Activated CD8-positive, alpha-beta memory T cell treated with anti-CD3 and anti-CD28 coated beads for 1 hour (primary cell): ENCODE results near the gene NTM.
"Not testable (repeated sequence)": the region's sequence is repeated elsewhere in the genome, so short reads cannot be mapped to it uniquely, and the experiment has no call there.

Experiments used
- DNase-seq, 2 donors: peaks; one replicate each; pipeline ENCODE4 v3.0.0-alpha.2; 2020; ENCODE audit warnings: low read depth in 1 of 2; ENCODE audit errors: extremely low read depth in 1 of 2

NTM gene

DNA sequence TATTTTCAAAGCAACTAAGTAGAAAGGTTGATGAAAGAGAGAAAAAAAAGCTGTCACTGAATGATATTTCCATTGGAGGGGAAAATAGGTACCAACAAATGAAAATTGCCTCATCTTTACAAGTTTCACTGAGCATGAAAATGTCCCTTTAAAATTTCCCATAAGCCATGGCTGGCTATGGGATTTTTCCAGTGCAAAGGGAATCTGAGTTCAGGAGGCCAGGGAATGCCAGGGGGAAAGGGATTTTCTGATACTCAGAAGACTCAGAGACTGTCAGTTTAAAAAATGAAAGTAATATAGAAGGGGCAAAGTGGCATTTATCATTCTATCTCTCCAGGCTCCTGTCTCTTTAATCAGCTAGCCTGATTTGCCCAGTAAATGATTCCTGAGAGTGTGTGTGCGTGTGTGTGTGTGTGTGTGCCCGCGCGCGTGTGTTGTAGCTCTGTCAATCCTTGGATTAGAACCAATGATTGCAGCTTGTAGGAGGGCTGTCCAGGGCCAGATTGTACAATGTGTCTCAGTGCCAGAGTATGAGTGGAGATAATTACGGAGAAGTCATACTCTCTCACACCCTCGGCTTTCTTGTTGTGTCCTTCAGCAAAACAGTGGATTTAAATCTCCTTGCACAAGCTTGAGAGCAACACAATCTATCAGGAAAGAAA, at the start of gene NTM:
Gene NTM, plus strand, starts transcription at position 526 of the 662 bp plus-strand sequence.
- no peak for DNase-seq

DNA sequence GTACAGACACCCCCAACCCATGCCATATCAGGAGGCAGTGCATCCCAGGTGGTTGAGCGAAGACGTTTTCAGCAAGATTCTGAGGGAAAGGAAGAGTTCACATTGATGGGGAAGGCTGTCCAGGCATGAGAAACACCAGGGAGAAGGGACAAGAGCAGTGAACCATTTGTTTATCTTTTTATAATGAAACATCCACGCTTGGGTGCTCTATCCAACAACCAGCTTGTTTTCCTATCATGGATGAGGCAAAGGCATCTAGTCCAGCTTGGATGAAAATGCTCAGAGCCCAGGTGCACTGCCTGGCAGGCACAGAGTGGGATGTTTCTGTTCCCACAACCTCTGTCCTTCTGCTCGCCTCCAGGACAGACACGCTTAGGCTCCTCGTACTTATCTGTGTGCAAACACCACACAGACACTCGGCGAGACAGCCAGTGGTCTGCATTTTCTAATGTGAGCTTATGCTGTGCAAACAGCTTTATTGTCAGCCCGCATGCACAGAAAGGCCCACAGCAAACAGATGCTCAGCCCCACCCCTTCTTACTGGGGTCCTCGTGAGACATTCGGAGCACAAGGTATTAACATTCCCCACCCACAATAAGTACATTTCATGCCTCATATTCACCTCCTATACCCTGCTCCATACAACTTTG, 45.4 kb upstream of the NTM start:
- no peak for DNase-seq

DNA sequence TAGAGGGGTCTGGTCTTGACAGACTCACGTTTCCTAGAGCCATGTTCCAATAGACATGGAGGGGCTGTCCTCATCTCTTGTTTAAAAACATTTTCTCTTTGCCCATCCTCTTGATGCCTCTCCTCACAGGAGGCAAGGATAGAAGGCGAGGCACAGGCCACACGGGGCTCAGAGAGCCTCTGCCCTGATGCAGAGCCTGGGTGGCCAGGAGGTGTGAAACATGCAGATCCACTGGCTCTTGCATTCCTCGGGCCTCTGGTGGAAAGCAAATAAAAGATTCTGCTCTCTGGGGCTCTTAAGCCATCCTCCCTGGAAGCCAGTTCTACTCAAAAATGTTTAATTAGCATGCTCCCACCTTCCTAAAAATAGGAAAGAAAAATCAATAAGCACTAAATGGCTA, 43.6 kb upstream of the NTM start:
- DNase-seq = no peak

DNA sequence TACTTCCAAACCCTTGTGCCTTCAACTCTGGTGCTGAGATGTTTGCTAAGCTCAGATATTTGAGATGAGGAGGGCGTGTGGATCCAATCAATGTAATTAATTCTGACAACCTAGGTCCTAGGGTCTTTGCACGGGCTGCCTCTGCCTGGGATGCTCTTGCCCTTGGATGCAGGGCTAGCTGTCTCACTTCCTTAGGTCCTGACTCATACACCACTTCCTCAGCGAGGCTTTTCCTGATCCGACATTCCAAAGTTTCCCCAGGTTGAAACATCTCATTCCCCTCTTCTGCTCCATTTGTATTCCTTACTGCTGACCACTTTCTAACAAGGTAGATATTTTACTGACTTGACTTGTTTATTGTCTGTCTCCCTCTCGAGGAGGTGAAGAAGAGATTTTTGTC, 43.0 kb upstream of the NTM start:
- DNase-seq = no peak

DNA sequence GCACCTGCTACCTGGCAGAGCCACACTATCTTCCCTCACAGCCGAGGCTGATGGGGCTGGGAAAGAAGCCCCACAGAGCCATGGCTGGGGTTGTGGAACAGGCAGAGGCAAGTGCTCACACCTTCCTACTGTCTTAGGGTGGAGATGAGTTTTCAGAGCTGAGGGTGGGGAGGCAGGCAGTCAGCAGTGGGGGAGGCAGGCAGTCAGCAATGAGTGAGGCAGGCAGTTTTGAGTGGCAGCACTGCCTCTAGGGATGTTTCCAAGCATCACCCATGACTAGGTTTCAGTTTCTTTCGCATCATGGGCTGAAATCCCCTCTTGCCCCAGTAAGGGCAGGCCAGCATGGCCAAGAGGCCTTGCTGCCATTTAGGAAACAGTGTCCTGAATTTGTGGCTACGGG, 41.6 kb upstream of the NTM start:
- DNase-seq = no peak

DNA sequence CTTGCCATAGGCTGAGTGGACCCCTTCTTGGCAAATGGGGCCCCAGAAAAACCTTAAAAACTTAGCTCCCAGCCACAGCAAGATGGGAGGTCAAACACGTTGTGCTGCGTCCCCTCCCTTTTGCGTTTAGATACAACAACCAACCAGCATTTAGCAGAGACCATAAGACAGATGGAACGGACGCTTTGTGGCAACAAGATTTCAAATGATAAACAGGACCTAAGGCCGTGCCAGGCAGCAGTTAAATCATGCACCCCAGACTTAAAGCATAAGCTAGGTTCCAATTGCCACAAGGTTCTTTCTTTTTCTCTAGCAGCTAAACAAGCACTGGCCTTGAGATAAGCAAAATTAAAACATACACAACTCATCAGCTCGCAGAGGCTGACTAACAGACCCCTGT, 39.4 kb upstream of the NTM start:
- no peak for DNase-seq

DNA sequence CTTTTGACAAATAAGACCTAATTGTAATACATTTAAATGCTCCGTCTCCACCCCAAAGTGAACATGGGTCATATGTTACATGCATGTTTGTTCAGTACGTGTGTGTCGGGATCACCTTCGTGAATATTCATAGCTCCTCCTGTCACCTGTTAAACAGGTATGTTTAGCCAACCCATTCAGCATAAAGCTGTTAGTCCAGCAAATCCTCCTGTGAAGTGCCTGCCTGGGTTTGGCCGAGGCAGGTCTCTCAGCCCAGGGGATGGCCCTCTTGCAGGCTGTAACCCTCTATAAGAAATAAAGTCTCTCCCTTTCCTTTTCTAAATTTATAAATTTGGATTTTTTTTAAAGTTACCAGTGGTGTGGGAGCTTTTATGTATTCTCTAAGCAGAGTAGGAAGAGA, 38.9 kb upstream of the NTM start:
- no peak for DNase-seq

DNA sequence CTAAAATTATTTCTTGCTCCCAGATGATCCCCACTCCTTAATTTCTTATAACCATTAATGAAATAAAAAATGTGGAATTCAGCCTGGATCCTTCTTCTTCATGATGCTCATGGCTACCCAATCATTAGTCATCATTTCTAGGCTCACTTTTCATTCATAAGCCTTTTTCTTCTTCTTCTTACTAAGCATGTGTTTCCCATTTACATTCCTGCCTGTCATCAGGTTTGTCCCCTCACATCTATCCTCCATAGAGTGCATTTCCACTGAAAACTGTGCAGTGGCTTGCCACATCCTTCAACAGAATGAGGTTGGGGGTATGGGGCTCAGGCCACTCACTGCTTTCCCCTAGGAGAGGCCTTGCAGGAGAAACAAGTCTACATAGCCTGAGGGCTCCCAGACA, 35.8 kb upstream of the NTM start:
- DNase-seq = no peak

DNA sequence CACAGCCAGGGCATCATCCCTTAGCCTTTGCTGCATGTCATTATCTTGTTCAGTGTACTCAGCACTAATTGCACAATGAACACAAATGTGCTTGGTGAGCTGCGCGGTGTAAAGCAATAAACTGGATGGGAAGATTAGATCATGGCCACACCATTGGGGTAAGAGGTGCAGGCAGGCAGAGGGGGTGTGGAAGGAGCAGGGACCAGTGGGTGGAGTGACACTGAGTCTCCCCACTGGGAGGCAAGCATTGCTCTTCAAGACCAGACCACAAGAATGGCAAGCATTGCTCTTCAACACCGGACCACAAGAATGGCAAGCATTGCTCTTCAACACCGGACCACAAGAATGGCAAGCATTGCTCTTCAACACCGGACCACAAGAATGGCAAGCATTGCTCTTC, 28.5 kb upstream of the NTM start:
- DNase-seq = not testable (repeated sequence)

DNA sequence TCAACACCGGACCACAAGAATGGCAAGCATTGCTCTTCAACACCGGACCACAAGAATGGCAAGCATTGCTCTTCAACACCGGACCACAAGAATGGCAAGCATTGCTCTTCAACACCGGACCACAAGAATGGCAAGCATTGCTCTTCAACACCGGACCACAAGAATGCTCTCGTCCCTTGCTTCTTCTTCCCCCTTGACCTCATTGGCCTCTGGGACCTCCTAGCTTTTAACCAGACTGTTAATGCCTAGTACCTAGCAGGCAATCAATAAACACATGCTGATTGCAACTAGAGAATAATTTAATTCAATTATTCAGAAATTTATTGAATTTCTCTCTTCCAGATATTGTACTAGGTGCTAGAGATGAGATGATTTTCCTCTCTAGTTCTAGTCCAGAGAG, 28.0 kb upstream of the NTM start:
- DNase-seq = not testable (repeated sequence)

DNA sequence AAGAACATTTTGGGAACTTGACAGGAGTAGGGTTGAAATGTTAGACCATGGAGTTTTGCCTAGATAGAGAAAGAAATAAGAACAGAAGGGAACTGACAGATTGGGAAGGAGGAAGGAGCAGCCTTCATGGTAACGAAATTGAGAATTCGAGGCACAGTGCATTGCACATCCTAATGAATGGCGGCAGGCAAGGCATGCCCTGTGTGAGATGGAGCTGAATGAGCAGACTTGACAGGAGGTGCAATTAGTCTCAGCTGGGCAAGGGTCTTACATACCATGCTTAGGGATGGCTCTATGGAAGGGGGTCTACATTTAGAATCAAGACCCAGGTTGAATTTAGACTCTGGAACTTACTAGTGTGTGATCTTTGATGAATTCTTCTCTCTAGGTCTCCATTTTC, 25.0 kb upstream of the NTM start:
- no peak for DNase-seq

DNA sequence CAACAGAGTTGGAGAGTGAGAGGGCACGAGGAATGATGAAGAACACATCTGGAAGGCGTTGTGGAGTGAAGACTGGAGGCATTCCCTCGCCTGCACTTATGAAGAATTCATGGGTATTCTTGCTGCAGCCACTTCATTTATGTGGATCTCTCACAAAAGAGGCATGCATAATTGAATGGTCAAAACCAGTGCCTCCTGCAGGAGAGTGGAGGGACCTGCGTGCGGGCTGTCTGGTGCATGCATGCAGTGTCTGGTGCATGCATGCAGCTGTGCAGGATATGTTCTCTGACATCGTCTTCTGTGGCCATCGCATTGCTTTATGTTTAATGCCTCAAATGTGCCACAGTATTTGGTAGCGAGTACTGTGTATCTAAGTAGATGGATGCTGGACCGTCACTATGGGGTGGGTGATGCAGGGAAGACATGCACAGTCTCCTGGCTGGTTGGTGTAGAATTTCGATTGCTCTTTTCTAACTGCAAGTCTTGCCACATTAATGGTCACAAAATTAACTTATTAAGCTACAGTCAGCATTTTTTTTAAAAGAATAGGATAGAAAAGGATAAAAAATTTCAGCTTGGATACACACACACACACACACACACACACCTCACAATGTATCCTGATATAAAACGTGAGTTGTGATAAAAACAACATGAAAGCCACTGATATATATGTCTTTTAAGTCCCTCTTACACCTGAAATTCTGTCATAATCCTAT, 20.9 kb upstream of the NTM start:
- no peak for DNase-seq

DNA sequence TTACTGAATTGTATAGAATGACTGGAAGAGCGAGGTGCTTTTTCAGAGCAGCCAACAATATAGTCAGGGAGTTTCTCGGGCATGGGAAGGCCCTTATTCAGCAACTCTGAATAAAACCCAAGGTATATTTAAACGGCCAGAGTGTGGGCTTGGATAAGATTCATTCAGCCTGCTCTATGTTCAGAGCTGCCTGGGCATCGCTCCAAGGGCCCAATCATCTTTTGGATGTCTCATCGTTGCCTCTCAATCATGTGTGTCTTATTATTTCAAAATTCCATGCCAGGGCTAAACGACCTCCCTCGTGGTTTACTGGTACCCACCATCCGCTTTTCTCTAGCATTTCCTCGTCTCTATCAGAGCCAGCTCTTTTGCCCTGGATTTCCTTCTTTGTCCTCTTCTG, 19.5 kb upstream of the NTM start:
- DNase-seq = no peak

DNA sequence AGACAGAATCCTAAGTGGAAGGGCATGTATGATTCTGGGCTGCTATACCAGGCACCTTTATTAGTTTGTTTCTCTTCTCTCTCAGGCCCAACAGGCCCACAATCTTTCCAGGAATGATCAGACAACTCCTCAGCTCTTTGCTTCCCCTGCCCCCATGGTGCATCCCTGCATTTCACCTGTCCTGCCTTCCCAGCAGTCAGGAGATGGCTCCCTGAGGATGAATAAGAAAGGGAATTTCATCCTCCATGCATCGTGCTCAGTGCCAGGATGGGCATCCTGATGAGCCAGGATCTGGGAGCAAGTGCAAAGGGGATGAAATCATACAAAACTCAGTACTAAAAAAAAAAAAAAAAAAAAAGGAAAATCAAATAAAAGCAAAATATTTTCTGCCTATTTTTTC, 18.6 kb upstream of the NTM start:
- no peak for DNase-seq

DNA sequence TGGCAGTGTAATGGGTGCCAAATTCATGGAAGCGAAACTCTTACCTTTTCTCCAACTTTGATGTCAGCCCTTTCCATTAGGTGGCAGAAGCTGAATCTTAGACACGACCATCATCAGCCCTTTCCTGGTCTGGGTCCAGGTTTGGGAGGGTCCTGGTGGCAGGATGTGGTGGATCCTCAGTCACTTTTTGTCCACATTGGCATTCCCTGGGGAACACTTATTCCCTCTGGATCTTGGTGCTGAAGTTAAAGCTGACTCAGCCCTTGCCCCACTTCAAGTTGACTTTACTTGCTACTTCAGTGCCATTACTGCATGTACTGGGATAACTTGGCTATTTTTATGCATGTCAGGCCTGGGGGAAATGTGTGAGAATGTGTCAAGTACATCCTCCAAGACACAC, 16.6 kb upstream of the NTM start:
- DNase-seq = no peak

DNA sequence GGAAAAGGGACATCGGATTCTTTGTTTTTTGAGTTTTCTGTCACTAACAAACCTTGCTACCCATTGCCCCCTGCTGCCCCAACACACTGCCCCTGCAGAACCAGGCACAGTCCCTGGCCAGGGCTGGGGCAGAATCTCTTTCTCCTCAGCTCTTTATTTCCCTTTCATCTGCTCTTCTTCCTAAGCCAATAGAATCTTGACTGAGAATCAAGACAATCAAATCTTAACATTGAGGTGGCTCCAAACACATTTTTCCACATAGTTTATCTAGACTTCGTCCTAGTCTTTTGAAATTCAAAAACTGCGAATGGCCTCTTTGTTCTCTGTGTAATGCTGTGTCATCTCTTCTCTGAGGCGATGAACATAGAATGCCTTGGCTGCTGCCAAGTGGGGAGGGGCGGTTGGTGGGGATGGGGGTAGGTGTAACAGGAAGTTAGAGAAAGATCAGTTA, 16.1 kb upstream of the NTM start:
- DNase-seq = no peak

DNA sequence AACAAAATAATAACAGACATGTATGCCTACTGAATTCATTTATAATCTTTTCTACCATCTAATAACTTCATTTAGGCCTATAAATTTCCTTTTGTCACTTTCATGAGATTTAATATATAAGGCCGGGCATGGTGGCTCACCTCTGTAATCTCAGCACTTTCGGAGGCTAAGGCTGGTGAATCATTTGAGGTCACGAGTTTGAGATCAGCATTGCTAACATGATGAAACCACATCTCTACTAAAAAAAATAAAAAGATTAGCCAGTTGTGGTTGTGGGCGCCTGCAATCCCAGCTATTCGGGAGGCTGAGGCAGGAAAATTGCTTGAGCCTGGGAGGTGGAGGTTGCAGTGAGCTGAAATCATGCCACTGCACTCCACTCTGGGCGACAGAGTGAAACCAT, 14.2 kb upstream of the NTM start:
- no peak for DNase-seq

DNA sequence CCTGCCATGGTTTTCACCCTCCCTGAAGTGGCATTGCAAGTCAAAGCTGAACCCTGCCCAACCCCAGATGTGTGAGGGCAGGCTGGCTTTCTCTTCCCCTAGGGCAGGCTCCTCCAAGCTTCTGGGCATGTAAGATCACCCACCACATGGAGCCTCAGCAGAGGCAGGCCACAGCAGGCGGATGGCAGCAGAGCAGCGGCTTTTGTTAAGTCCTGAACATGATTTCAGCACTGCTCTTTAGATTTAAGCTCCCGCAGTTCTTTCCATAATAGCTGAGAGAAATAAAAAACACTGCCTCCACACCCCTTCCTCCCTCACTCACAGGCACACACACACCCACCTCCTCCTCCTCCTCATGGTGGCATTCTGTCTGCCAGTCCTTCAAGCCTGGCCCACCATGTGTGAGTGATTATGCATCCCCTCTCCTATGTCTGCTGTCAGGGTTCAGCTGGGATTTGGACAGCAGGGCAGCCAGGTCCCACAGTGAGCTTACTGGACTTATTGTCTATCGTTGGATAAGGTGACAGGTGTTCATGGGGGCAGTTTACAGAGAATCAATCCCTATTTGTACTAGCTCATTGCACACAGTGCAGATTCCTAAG, 5.0 kb upstream of the NTM start:
- no peak for DNase-seq

DNA sequence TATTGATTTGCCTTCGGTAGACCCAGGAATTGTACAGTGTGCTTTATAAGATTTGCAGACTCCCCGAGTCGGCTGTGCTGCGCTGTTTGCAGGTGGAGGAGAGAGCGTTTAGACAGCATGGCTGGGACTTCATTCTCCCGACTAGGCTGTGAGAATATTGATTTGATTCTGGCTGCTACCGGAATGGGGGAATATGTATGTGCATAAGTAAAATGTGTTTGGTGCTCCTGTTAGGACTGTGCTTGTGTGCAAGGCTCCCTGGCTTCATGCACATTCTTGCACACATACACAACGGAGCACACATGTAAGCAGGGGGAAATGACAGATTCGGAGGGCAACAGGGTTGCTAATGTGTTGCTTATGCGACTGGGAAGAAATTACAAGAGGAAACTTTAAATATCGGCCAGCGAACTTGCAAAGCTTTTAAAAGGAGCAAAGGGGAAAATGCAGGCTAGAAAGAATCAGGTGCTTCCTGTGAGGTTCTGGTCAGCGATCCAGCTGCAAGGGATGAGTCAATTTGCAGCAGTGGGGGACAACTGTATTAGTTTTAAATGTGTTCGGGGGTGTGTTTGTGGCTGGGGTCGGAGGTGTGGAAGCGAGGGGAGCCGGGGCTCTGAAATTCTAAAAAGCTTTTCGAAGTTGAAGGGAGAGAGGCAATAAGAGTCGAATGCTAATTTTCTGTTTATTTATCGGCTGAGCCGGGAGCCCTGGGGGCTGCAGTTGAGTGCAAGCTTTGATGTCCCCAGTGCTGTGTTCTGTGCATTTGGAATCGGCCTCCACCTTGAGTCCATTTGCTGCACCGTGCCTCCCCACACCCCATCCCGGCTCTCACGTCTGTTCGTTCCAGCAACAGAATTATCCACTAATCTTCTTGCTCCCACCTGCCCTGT, 731 bp downstream of the NTM start:
- DNase-seq = no peak

DNA sequence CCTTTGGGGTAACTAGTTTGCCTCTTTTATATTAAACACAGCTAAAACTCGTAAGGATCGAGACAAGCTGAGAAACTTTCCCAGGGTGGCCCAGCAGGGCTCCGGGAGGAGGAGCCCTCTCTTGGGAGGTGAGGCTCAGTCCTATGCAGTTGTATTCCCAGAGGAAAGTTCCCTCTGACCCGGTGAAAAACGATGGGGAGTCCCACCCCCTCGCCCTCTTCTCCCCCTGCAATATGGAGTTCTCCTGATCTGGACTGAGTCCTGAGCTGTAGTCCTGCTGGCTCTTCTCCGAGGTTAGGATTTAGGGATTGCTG, 1.3 kb downstream of the NTM start:
- no peak for DNase-seq
